ENCODE results near the gene IMMP2L.

DNA sequence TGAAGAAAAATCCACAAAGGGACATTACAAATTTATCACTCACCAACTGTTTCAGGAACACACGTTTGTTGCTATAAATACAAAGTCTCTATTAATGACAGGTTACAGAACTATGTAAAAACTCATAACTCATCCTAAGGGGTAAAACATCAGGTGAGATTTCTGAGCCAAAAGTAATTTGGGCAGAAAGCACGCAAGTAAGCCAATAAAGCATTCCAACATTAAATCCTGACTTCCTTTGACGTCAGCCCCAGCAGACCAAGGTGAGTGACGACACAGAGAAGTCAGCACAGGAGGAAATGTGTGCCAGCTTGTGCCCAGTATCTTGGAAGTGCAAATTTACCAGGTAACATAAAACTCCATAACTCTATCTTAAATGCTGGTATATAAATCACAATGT, 45.7 kb downstream of the IMMP2L start:
- TF ChIP-seq, protein P1, sequence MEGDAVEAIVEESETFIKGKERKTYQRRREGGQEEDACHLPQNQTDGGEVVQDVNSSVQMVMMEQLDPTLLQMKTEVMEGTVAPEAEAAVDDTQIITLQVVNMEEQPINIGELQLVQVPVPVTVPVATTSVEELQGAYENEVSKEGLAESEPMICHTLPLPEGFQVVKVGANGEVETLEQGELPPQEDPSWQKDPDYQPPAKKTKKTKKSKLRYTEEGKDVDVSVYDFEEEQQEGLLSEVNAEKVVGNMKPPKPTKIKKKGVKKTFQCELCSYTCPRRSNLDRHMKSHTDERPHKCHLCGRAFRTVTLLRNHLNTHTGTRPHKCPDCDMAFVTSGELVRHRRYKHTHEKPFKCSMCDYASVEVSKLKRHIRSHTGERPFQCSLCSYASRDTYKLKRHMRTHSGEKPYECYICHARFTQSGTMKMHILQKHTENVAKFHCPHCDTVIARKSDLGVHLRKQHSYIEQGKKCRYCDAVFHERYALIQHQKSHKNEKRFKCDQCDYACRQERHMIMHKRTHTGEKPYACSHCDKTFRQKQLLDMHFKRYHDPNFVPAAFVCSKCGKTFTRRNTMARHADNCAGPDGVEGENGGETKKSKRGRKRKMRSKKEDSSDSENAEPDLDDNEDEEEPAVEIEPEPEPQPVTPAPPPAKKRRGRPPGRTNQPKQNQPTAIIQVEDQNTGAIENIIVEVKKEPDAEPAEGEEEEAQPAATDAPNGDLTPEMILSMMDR (optimal IDR thresholded peaks at IDR 0.05 in 1 of 3, IDR thresholded peaks at IDR 0.05 in 1 of 3, conservative IDR thresholded peaks at IDR 0.05 in 1 of 3; ENCODE audit: extremely low read depth in 1 of 3, insufficient read depth in 2 of 3, low read length in 3 of 3): no peak
- no peak for TF ChIP-seq EZH2 (IDR thresholded peaks at IDR 0.05; ENCODE audit: low read length)

Measured in keratinocyte (primary cell).